Lung (tissue), 12 donors: ENCODE data around the gene PTPA. TPM values are rescaled to one million over a fixed set of nuclear protein-coding genes. Genes with fewer than 3 reads are reported as not detected.
"Not testable (repeated sequence)": the region's sequence is repeated elsewhere in the genome, so short reads cannot be mapped to it uniquely, and the experiment has no call there.

Experiments
- ATAC-seq: fragments of 200-7000 bp; cut with Tn5 transposase; one replicate; pipeline ENCODE4 v1.9.1; 2020; ENCODE audit warnings: moderate number of reproducible peaks; ENCODE audit not compliant: insufficient read depth, low FRiP score
- DNase-seq, 3 donors: peaks; one replicate each; pipeline ENCODE4 v3.0.0-alpha.2; 2013 to 2017
- H3K27ac ChIP-seq, 2 donors: one replicate each; pipeline ENCODE4 v1.5.1; 2013; ENCODE audit warnings: mild to moderate bottlenecking in 2 of 2, moderate library complexity in 2 of 2, control low read depth in 1 of 2, inconsistent platforms in 1 of 2, low read depth in 1 of 2, low read length in 1 of 2
- H3K27me3 ChIP-seq, 3 donors: one replicate each; pipeline ENCODE4 v1.5.1; 2013; ENCODE audit warnings: low read length in 2 of 3; ENCODE audit not compliant: control insufficient read depth in 3 of 3, insufficient read depth in 3 of 3
- H3K36me3 ChIP-seq, 4 donors: one replicate each; pipeline ENCODE4 v1.5.1; 2013; ENCODE audit warnings: low read length in 4 of 4, mild to moderate bottlenecking in 1 of 4, moderate library complexity in 1 of 4; ENCODE audit not compliant: control insufficient read depth in 4 of 4, insufficient read depth in 4 of 4
- H3K4me1 ChIP-seq, 5 donors: one replicate each; pipeline ENCODE4 v1.5.1; 2013; ENCODE audit warnings: low read length in 5 of 5, mild to moderate bottlenecking in 2 of 5, moderate library complexity in 1 of 5; ENCODE audit not compliant: control insufficient read depth in 5 of 5, insufficient read depth in 5 of 5
- H3K4me3 ChIP-seq: one replicate; pipeline ENCODE4 v1.5.1; 2013; ENCODE audit warnings: mild to moderate bottlenecking, control low read depth, moderate library complexity
- H3K9ac ChIP-seq, 2 donors: one replicate each; pipeline ENCODE4 v1.5.1; 2013; ENCODE audit warnings: low read length in 2 of 2, control low read depth in 1 of 2; ENCODE audit not compliant: insufficient read depth in 1 of 2
- H3K9me3 ChIP-seq, 4 donors: one replicate each; pipeline ENCODE4 v1.5.1; 2013; ENCODE audit warnings: low read length in 3 of 4, mild to moderate bottlenecking in 1 of 4, moderate library complexity in 1 of 4; ENCODE audit not compliant: control insufficient read depth in 4 of 4, insufficient read depth in 3 of 4
- CTCF ChIP-seq: IDR thresholded peaks from 2 replicates; pipeline ENCODE4 v1.5.1; 2012; ENCODE audit warnings: mild to moderate bottlenecking; ENCODE audit errors: control extremely low read depth, extremely low read depth
- WGBS, 2 donors: extraction: QIAGEN DNeasy Blood & Tissue Kit; methylation state at CpG; one replicate each; pipeline ENCODE4 v1.1.7; 2013; 5-methylcytosine and 5-hydroxymethylcytosine counted together
- polyA plus RNA-seq, 2 donors: library from polyadenylated mRNA; stranded (reverse); fragments of 200-250 nt; gene quantifications; one replicate each; pipeline ENCODE4 v1.2.1, GENCODE V29; 2013
- total RNA-seq, 2 donors: library from RNA; depleted of rRNA in 1 of 2; stranded (reverse); fragments of >200 nt in 1 of 2; gene quantifications; one replicate each; pipeline ENCODE4 v1.2.1, GENCODE V29; 2014 to 2021
- donor health status: control.
- donor health status: control.
- donor health status: Bipolar disorder and iron deficiency.
- donor health status: healthy.
- donor health status: DM: yes; HTN: yes; CAD: no.

The PTPA gene
- total and polyA plus RNA-seq, 4 donors, result 62.5 to 145 (median 116) TPM

- no peak overlapping the region for H3K9ac ChIP-seq
- DNase-seq (no peak), ATAC-seq (no peak)
- H3K4me3 ChIP-seq, result no peak overlapping the region
- 88 to 95% methylated on average over 8 to 9 of the region's 9 CpGs for WGBS, 2 donors
- H3K4me1 ChIP-seq, result peaks cover 0 to 12% (median 5%) of the 10 kb centered on the region in 5 donors
- H3K27me3 ChIP-seq, result no peaks in the 10 kb centered on the region
- no peaks in the 10 kb centered on the region for H3K9me3 ChIP-seq
- H3K36me3 ChIP-seq, result no peaks in the 10 kb centered on the region
- no peak overlapping the region for H3K27ac ChIP-seq
- no peak for TF ChIP-seq CTCF
Observed at GRCh38 chr9:129161534-129161837, 50.3 kb downstream of the PTPA start.

GRCh38 chr9:129162497-129163197 lies 51.4 kb downstream of the PTPA start:
- ATAC-seq, result no peak
- no peak overlapping the region for H3K9ac ChIP-seq
- peaks cover 0 to 16% (median 8%) of the 10 kb centered on the region in 5 donors for H3K4me1 ChIP-seq
- 75 to 92% methylated on average over 11 of the region's 11 CpGs for WGBS, 2 donors
- DNase-seq, result no peak
- no peak overlapping the region for H3K27ac ChIP-seq
- TF ChIP-seq CTCF, result no peak
- H3K36me3 ChIP-seq, result no peaks in the 10 kb centered on the region
- no peaks in the 10 kb centered on the region for H3K27me3 ChIP-seq
- H3K4me3 ChIP-seq, result no peak overlapping the region
- no peaks in the 10 kb centered on the region for H3K9me3 ChIP-seq

GRCh38 chr9:129163198-129163670 lies 52.0 kb downstream of the PTPA start:
- not testable (repeated sequence) for DNase-seq, H3K4me3 ChIP-seq, H3K36me3 ChIP-seq, H3K27ac ChIP-seq, H3K9ac ChIP-seq, ATAC-seq, H3K9me3 ChIP-seq, H3K27me3 ChIP-seq
- 59 to 69% methylated on average over 5 of the region's 5 CpGs for WGBS, 2 donors
- H3K4me1 ChIP-seq, result peaks cover 0 to 20% (median 10%) of the 10 kb centered on the region in 5 donors

- Histone ChIP-seq H3K9ac (no peak overlapping the region), H3K27ac (peak overlapping the region in 1 of 2 donors; percentile 1), H3K4me1 (peaks cover 0 to 20% (median 12%) of the 10 kb centered on the region in 5 donors), H3K9me3 (no peaks in the 10 kb centered on the region), H3K36me3 (no peaks in the 10 kb centered on the region), H3K4me3 (no peak overlapping the region), H3K27me3 (no peaks in the 10 kb centered on the region)
- ATAC-seq (no peak), DNase-seq (no peak)
- WGBS, 2 donors, result 90 to 92% methylated on average over 10 of the region's 10 CpGs
- TF ChIP-seq CTCF, result no peak
Observed at GRCh38 chr9:129163753-129164152, 52.5 kb downstream of the PTPA start.
